Kidney (tissue), 14 donors: ENCODE data around the gene GNRH2. TPM values are rescaled to one million over a fixed set of nuclear protein-coding genes. Genes with fewer than 3 reads are reported as not detected.
"Not testable (repeated sequence)": the region's sequence is repeated elsewhere in the genome, so short reads cannot be mapped to it uniquely, and the experiment has no call there.

Source experiments
- DNase-seq, 5 donors: peaks; one replicate each; pipeline ENCODE4 v3.0.0-alpha.2; 2013 to 2020
- FAIRE-seq: peaks from 2 replicates; lab custom pipeline; 2012; peaks lifted over from hg19 to GRCh38; lab: Jason Lieb, UNC
- H3K27ac ChIP-seq, 2 donors: one replicate each; pipeline ENCODE4 v1.7.0; 2013; ENCODE audit warnings: low read depth in 2 of 2, low read length in 2 of 2, inconsistent platforms in 1 of 2
- H3K27me3 ChIP-seq: one replicate; pipeline ENCODE4 v1.7.1; 2013; ENCODE audit warnings: low read length, inconsistent platforms; ENCODE audit not compliant: control insufficient read depth, insufficient read depth
- H3K36me3 ChIP-seq, 3 donors: one replicate each; pipeline versions ENCODE4 v1.7.0 to v1.7.1; 2013; ENCODE audit warnings: low read length in 3 of 3, control low read depth in 1 of 3, inconsistent platforms in 1 of 3; ENCODE audit not compliant: insufficient read depth in 3 of 3, control insufficient read depth in 2 of 3
- H3K4me1 ChIP-seq, 3 donors: one replicate each; pipeline versions ENCODE4 v1.7.0 to v1.7.1; 2013; ENCODE audit warnings: low read length in 3 of 3, inconsistent platforms in 1 of 3, low read depth in 1 of 3; ENCODE audit not compliant: control insufficient read depth in 2 of 3, insufficient read depth in 2 of 3
- H3K4me3 ChIP-seq, 3 donors: one replicate each; pipeline versions ENCODE4 v1.7.0 to v1.8.1; 2013; ENCODE audit warnings: low read length in 3 of 3, control low read depth in 1 of 3, inconsistent platforms in 1 of 3
- H3K9ac ChIP-seq, 3 donors: one replicate each; pipeline versions ENCODE4 v1.7.0 to v1.7.1; 2013; ENCODE audit warnings: low read length in 3 of 3, control low read depth in 1 of 3, inconsistent platforms in 1 of 3
- H3K9me3 ChIP-seq, 3 donors: one replicate each; pipeline versions ENCODE4 v1.7.0 to v1.7.1; 2013; ENCODE audit warnings: low read length in 3 of 3, control low read depth in 1 of 3, inconsistent platforms in 1 of 3; ENCODE audit not compliant: control insufficient read depth in 2 of 3, insufficient read depth in 1 of 3
- intact Hi-C: fragments of 100-400 bp; cut with DNase I; formaldehyde crosslinking; loops from one replicate; pipeline ENCODE4 v1.11.1; 2022
- polyA plus RNA-seq: library from polyadenylated mRNA; stranded (reverse); fragments of 350-450 nt; fragmentation: Illumina TruSeq; extraction: RNeasy Lipid Tissue Mini Kit (QIAGEN cat#74804); gene quantifications from one replicate; pipeline ENCODE4 v1.2.3, GENCODE V29; 2014; ENCODE audit warnings: low read depth, low replicate concordance; ENCODE audit not compliant: insufficient read depth
- total RNA-seq: library from RNA; stranded (reverse); fragmentation: NEBNext Ultra II Directional; extraction: Animal tissue kit (Norgen Biotek cat#: 25700); gene quantifications from one replicate; pipeline ENCODE4 v1.2.1, GENCODE V29; 2021
- TF ChIP-seq, protein P1 (sequence below): IDR thresholded peaks from 3 replicates; pipeline ENCODE4 v1.5.1; 2012; ENCODE audit warnings: mild to moderate bottlenecking, moderate library complexity, borderline replicate concordance; ENCODE audit not compliant: insufficient read depth; ENCODE audit errors: extremely low read depth
- donor health status: control.
- donor health status: control.
- donor health status: control.
- donor health status: control.
- donor health status: control.
- donor health status: DM: yes; HTN: yes; CAD: no.
- donor health status: Normal renal cell carcinoma (clear cell type).

The GNRH2 gene
- total and polyA plus RNA-seq, 2 donors from 2014 or later: not detected

DNA sequence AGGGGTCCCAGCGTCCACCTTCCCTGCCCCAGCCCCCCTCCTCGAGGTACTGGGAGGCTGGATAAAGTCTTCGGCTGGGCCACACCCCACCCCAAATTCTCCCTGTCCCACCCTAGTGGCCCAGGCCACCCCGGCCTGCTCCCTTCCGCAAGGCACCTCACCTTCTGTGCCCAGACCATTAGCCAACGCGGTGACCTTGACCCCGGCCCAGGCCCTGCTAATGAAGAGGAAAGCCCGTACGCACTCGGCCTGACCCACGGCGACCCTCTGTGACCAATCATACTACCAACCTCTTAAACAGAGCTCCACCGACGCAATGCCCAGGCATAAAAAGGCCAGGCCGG is 27.8 kb downstream of the GNRH2 start:
- no peaks in the 10 kb centered on the region for H3K36me3 ChIP-seq
- H3K27ac ChIP-seq: no peak overlapping the region
- H3K9ac ChIP-seq: no peak overlapping the region
- H3K4me3 ChIP-seq: no peak overlapping the region
- TF ChIP-seq, protein P1, sequence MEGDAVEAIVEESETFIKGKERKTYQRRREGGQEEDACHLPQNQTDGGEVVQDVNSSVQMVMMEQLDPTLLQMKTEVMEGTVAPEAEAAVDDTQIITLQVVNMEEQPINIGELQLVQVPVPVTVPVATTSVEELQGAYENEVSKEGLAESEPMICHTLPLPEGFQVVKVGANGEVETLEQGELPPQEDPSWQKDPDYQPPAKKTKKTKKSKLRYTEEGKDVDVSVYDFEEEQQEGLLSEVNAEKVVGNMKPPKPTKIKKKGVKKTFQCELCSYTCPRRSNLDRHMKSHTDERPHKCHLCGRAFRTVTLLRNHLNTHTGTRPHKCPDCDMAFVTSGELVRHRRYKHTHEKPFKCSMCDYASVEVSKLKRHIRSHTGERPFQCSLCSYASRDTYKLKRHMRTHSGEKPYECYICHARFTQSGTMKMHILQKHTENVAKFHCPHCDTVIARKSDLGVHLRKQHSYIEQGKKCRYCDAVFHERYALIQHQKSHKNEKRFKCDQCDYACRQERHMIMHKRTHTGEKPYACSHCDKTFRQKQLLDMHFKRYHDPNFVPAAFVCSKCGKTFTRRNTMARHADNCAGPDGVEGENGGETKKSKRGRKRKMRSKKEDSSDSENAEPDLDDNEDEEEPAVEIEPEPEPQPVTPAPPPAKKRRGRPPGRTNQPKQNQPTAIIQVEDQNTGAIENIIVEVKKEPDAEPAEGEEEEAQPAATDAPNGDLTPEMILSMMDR: no peak
- no peaks in the 10 kb centered on the region for H3K4me1 ChIP-seq
- DNase-seq: peak in 1 of 5 donors; percentile 67
- intact Hi-C loops: no loop called here
- FAIRE-seq: no peak
- H3K27me3 ChIP-seq: peaks cover 3% of the 10 kb centered on the region
- no peaks in the 10 kb centered on the region for H3K9me3 ChIP-seq

- TF ChIP-seq, protein P1: no peak
- no peak within 1 kb of the TSS for H3K9ac ChIP-seq
- intact Hi-C loops: no loop called here
- H3K9me3 ChIP-seq: no peaks in the 10 kb centered on the region
- DNase-seq (peak in 4 of 5 donors; percentile 46 to 84 (median 58)), FAIRE-seq (no peak)
- peaks cover 3% of the 10 kb centered on the region for H3K27me3 ChIP-seq
- H3K4me3 ChIP-seq: no peak within 1 kb of the TSS
- H3K27ac ChIP-seq: no peak within 1 kb of the TSS
- H3K4me1 ChIP-seq: no peaks in the 10 kb centered on the region
- no peaks in the 10 kb centered on the region for H3K36me3 ChIP-seq
These were observed 28.4 kb downstream of the GNRH2 start, which contains the start of gene OXT for GRCh38 chr20:3071610-3072529. OXT (plus strand) TSS chr20:3071620; CDS start chr20:3071656, 36 bp downstream.

GRCh38 chr20:3072530-3073250 is 29.3 kb downstream of the GNRH2 start:
- H3K9ac ChIP-seq: no peak overlapping the region
- DNase-seq (peak in 1 of 5 donors; percentile 68), FAIRE-seq (no peak)
- TF ChIP-seq, protein P1: no peak
- peaks cover 3% of the 10 kb centered on the region for H3K27me3 ChIP-seq
- H3K4me3 ChIP-seq: no peak overlapping the region
- H3K36me3 ChIP-seq: no peaks in the 10 kb centered on the region
- H3K27ac ChIP-seq: no peak overlapping the region
- no peaks in the 10 kb centered on the region for H3K4me1 ChIP-seq
- intact Hi-C loops: no loop called here
- H3K9me3 ChIP-seq: no peaks in the 10 kb centered on the region

DNA sequence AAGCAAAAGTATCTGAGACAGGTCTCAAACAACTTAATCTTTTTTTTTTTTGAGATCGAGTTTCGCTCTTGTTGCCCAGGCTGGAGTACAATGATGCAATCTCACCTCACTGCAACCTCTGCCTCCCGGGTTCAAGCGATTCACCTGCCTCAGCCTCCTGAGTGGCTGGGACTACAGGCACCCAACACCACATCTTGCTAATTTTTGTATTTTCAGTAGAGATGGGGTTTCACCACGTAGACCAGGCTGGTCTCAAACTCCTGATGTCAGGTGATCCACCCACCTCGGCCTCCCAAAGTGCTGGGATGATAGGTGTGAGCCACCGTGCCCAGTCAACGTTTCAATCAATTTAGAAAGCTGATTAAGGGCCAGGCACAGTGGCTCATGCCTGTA is 29.8 kb downstream of the GNRH2 start:
- DNase-seq, H3K4me1 ChIP-seq, FAIRE-seq, H3K9me3 ChIP-seq, intact Hi-C loops, H3K9ac ChIP-seq, H3K36me3 ChIP-seq, H3K4me3 ChIP-seq, H3K27me3 ChIP-seq, H3K27ac ChIP-seq: not testable (repeated sequence)
